Tibial artery (tissue), 4 donors: Measurements from ENCODE around the gene UBE3B.

Experiments
- DNase-seq, 2 donors: peaks; one replicate each; pipeline ENCODE4 v3.0.0-alpha.2; 2019
- H3K27ac ChIP-seq, 2 donors: fragments of 200-600 bp; sonication (generic) in 1 of 2; 1 replicate in 1 of 2; 2 replicates in 1 of 2; pipeline ENCODE4 v1.5.1; 2018 to 2019; ENCODE audit warnings: mild to moderate bottlenecking in 1 of 2
- H3K27me3 ChIP-seq, 2 donors: fragments of 200-600 bp; sonication (generic) in 1 of 2; one replicate each; pipeline versions ENCODE4 v1.5.1 to v1.6.0; 2016 to 2019
- H3K36me3 ChIP-seq, 3 donors: fragments of 200-600 bp; sonication (generic) in 2 of 3; one replicate each; pipeline ENCODE4 v1.5.1; 2016 to 2019; ENCODE audit warnings: mild to moderate bottlenecking in 2 of 3
- H3K4me1 ChIP-seq, 4 donors: fragments of 200-600 bp; sonication (generic) in 2 of 4; 1 replicate in 3 of 4; 2 replicates in 1 of 4; pipeline ENCODE4 v1.5.1; 2016 to 2019
- H3K4me3 ChIP-seq, 2 donors: fragments of 200-600 bp; sonication (generic) in 1 of 2; 1 replicate in 1 of 2; 2 replicates in 1 of 2; pipeline ENCODE4 v1.5.1; 2018 to 2019; ENCODE audit warnings: mild to moderate bottlenecking in 2 of 2
- H3K9me3 ChIP-seq, 3 donors: fragments of 200-600 bp; sonication (generic) in 1 of 3; one replicate each; pipeline ENCODE4 v1.5.1; 2016 to 2019
- intact Hi-C: fragments of 100-400 bp; cut with DNase I; formaldehyde crosslinking; loops from one replicate; pipeline ENCODE4 v1.15.0; 2023; ENCODE audit warnings: low total_unique reads
- TF ChIP-seq, protein P1 (sequence below), 2 experiments: fragments of 200-600 bp in 1 of 2; fragments of 450-650 bp in 1 of 2; IDR thresholded peaks; one replicate each; pipeline ENCODE4 v1.5.1; 2017 to 2019; ENCODE audit warnings: antibody characterized with exemption in 2 of 2, mild to moderate bottlenecking in 1 of 2, moderate library complexity in 1 of 2

The UBE3B gene

DNA sequence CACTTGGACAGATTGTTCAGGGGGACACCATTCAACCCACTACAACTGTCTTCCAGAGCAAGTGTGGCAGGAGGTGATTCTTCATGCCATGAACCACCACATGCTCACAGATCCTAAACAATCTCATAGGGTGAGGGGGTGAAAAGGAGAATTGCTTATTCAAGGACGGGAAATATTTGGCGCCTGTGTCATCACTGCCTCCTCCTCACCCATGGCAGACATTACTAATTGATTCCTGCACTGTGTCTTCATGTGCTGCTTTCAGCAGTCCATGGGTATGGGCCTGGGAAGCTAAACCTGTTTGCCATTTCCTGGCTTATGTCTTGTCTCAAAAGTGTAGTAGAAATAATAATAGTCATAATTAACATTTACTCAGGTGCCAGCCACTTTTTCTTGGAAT lies 64.6 kb downstream of the UBE3B start:
- no peak overlapping the region for H3K4me3 ChIP-seq
- DNase-seq: no peak
- H3K9me3 ChIP-seq: no peaks in the 10 kb centered on the region
- no peak overlapping the region for H3K27ac ChIP-seq
- H3K4me1 ChIP-seq: peaks cover 0 to 5% (median 2%) of the 10 kb centered on the region in 4 donors
- peaks cover 7 to 34% (median 19%) of the 10 kb centered on the region in 3 donors for H3K36me3 ChIP-seq
- TF ChIP-seq, protein P1, sequence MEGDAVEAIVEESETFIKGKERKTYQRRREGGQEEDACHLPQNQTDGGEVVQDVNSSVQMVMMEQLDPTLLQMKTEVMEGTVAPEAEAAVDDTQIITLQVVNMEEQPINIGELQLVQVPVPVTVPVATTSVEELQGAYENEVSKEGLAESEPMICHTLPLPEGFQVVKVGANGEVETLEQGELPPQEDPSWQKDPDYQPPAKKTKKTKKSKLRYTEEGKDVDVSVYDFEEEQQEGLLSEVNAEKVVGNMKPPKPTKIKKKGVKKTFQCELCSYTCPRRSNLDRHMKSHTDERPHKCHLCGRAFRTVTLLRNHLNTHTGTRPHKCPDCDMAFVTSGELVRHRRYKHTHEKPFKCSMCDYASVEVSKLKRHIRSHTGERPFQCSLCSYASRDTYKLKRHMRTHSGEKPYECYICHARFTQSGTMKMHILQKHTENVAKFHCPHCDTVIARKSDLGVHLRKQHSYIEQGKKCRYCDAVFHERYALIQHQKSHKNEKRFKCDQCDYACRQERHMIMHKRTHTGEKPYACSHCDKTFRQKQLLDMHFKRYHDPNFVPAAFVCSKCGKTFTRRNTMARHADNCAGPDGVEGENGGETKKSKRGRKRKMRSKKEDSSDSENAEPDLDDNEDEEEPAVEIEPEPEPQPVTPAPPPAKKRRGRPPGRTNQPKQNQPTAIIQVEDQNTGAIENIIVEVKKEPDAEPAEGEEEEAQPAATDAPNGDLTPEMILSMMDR (IDR thresholded peaks at IDR 0.05): no peak
- H3K27me3 ChIP-seq: peaks cover 0 to under 1% of the 10 kb centered on the region in 2 donors
- intact Hi-C loops: no loop called here

DNA sequence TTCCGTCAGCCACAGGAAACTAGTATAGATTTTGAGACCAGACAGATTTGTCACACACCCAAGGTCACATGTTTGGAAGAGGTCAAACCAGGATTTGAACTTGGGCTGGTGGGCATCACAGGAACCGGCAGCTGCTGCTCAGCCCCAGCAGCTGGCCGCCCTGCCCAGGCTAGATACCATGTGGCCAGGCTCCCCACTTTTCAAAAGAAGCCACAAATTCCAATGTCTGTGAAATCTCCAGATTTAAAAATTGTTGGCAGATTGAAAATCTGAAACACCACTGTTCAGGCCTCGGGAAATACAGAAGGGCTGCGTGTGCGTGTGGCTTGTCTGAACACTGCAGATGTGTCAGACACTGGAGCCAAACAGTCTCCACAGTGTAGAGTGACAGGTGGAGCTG lies 65.4 kb downstream of the UBE3B start:
- Histone ChIP-seq H3K27me3 (peaks cover 0 to 9% of the 10 kb centered on the region in 2 donors), H3K4me3 (no peak overlapping the region), H3K4me1 (peaks cover 0 to 5% (median 2%) of the 10 kb centered on the region in 4 donors), H3K27ac (no peak overlapping the region), H3K9me3 (no peaks in the 10 kb centered on the region), H3K36me3 (peaks cover 5 to 27% (median 12%) of the 10 kb centered on the region in 3 donors)
- intact Hi-C loops: no loop called here
- TF ChIP-seq, protein P1 (IDR thresholded peaks at IDR 0.05): no peak
- no peak for DNase-seq

DNA sequence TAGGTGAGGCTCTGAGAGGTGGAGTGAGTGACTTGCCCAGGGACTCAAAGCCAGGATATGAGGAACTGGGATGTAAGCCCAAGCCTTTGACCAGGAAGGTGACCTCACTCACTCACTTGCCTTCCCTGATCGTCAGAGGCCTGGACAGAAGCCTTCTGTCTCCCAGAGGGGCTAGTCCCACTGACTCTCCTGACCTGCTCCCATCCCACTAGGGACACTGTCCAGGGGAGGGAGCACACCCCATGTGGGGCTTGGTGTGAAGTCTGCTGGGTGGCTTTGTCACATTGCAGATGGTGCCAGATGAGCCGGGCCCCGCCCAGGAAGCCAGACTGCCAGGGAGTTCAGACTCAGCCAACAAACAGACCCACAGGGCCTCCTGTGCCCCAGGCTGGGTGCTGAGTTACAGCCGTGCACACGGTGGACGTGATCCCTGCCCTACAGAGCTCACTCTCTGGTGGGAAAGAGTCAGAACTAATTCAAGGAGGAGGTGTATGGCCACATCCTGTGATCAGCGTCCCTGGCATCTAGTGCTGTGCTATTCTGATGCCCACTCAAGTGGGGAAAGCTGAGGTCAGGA lies 67.6 kb downstream of the UBE3B start:
- intact Hi-C loops: no loop called here
- TF ChIP-seq, protein P1 (IDR thresholded peaks at IDR 0.05): no peak
- H3K36me3 ChIP-seq: peaks cover 0 to 6% (median 2%) of the 10 kb centered on the region in 3 donors
- no peaks in the 10 kb centered on the region for H3K9me3 ChIP-seq
- peaks cover 0 to 5% (median 2%) of the 10 kb centered on the region in 4 donors for H3K4me1 ChIP-seq
- no peak for DNase-seq
- H3K27me3 ChIP-seq: peaks cover 0 to 25% of the 10 kb centered on the region in 2 donors
- no peak overlapping the region for H3K4me3 ChIP-seq
- H3K27ac ChIP-seq: no peak overlapping the region

DNA sequence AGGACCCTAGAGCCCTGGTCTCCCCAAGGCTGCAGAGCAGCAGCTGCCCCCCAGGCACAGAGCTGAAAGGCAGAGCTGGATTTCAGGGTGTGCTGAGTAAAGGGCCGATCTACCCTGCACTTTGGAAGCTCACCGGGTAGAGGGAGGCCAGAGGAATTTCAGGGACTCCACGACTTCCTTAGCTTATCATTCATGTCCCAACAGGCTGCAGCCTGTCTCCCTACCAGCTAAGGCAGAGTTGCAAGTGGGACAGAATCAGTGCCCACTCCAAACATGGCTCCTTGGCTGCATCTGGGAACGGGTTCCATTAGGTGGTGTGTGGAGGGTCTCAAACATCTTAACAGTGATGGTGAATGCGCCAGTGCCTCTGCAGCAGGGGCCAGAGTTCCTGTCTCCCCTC lies 68.4 kb downstream of the UBE3B start:
- H3K4me3 ChIP-seq: no peak overlapping the region
- peaks cover 0 to 32% of the 10 kb centered on the region in 2 donors for H3K27me3 ChIP-seq
- TF ChIP-seq, protein P1 (IDR thresholded peaks at IDR 0.05): no peak
- no peaks in the 10 kb centered on the region for H3K36me3 ChIP-seq
- H3K9me3 ChIP-seq: no peaks in the 10 kb centered on the region
- peaks cover 0 to 5% (median 2%) of the 10 kb centered on the region in 4 donors for H3K4me1 ChIP-seq
- intact Hi-C loops: no loop called here
- DNase-seq: no peak
- no peak overlapping the region for H3K27ac ChIP-seq

DNA sequence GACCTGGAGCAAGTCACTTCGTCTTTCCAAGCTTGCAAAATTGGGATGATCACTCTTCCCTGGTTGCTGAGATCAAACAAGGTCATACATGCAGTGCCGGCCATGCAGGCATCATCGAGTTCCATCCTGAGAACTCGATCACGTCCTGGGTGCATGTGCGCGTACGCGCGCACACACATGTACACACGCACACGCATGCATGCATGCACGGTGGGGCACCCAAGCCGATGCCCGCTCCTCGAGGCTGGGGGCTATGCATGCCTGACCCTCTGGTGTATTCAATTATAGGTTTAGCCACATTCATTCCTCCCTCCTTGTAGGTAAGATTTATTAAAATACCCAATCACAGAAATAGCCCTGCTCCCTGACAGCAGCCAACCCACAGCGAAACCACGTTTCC lies 69.9 kb downstream of the UBE3B start:
- no peaks in the 10 kb centered on the region for H3K9me3 ChIP-seq
- peaks cover 0 to 39% of the 10 kb centered on the region in 2 donors for H3K27me3 ChIP-seq
- no peak overlapping the region for H3K27ac ChIP-seq
- TF ChIP-seq, protein P1 (IDR thresholded peaks at IDR 0.05): no peak
- no peak overlapping the region for H3K4me3 ChIP-seq
- H3K4me1 ChIP-seq: peaks cover 0 to 5% (median 2%) of the 10 kb centered on the region in 4 donors
- H3K36me3 ChIP-seq: no peaks in the 10 kb centered on the region
- intact Hi-C loops: no loop called here
- DNase-seq: no peak
